HG03097 (cell line): ENCODE data around the gene DICER1.

ENCODE experiments used
- ATAC-seq: cut with Tn5 transposase; IDR thresholded peaks from one replicate; pipeline ENCODE4 v1.9.1; 2021; ENCODE audit not compliant: unreplicated experiment, low FRiP score

DICER1 gene

GRCh38 chr14:95128140-95128539 is 29.2 kb downstream of the DICER1 start:
- ATAC-seq: no peak

- no peak for ATAC-seq
Measured at GRCh38 chr14:95127531-95127911, 29.8 kb downstream of the DICER1 start.

GRCh38 chr14:95126906-95127530 is 30.3 kb downstream of the DICER1 start:
- no peak for ATAC-seq

GRCh38 chr14:95125915-95126314 is 31.4 kb downstream of the DICER1 start:
- no peak for ATAC-seq

- no peak for ATAC-seq
Measured at GRCh38 chr14:95125221-95125620, 32.1 kb downstream of the DICER1 start.

GRCh38 chr14:95123891-95124579 is 33.3 kb downstream of the DICER1 start:
- ATAC-seq: no peak

GRCh38 chr14:95122621-95122945 is 34.7 kb downstream of the DICER1 start:
- no peak for ATAC-seq

GRCh38 chr14:95121911-95122620 is 35.3 kb downstream of the DICER1 start:
- ATAC-seq: no peak

GRCh38 chr14:95119336-95119735 is 38.0 kb downstream of the DICER1 start:
- no peak for ATAC-seq

- no peak for ATAC-seq
Measured at GRCh38 chr14:95117937-95118721, 39.2 kb downstream of the DICER1 start.

GRCh38 chr14:95113476-95113875 is 43.9 kb downstream of the DICER1 start:
- ATAC-seq: no peak

GRCh38 chr14:95111507-95112164 is 45.7 kb downstream of the DICER1 start:
- no peak for ATAC-seq

- no peak for ATAC-seq
Measured at GRCh38 chr14:95110178-95110577, 47.2 kb downstream of the DICER1 start.

- ATAC-seq: no peak
Measured at GRCh38 chr14:95107711-95108110, 49.6 kb downstream of the DICER1 start.

GRCh38 chr14:95106971-95107370 is 50.4 kb downstream of the DICER1 start:
- ATAC-seq: no peak

- ATAC-seq: no peak
Measured at GRCh38 chr14:95104911-95105310, 52.4 kb downstream of the DICER1 start.

GRCh38 chr14:95102680-95103044 is 54.7 kb downstream of the DICER1 start:
- no peak for ATAC-seq

- no peak for ATAC-seq
Measured at GRCh38 chr14:95101736-95102679, 55.3 kb downstream of the DICER1 start.

- no peak for ATAC-seq
Measured at GRCh38 chr14:95098984-95099599, 58.2 kb downstream of the DICER1 start.
